Measurements from ENCODE around the gene BTG1.

DNA sequence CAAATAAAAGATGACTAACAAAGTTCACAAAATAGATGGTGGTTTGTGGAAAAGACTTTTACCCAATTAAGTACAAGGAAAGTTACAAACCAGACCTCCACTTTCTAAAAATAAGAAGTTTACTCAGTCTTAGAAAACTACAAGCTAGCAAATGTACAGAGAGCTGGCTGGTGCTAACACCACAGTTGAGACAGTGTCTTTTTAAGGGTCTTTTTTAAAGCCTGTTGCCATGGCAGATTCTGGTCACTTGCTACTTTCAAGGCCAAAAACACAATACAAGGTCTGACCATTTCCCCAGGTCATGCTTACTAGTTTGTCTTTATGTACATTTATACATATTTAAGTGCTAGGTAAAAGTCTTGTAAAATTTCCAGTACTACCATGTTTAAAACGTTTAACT is 2.4 kb downstream of the BTG1 start:
- TF ChIP-seq, protein P1, sequence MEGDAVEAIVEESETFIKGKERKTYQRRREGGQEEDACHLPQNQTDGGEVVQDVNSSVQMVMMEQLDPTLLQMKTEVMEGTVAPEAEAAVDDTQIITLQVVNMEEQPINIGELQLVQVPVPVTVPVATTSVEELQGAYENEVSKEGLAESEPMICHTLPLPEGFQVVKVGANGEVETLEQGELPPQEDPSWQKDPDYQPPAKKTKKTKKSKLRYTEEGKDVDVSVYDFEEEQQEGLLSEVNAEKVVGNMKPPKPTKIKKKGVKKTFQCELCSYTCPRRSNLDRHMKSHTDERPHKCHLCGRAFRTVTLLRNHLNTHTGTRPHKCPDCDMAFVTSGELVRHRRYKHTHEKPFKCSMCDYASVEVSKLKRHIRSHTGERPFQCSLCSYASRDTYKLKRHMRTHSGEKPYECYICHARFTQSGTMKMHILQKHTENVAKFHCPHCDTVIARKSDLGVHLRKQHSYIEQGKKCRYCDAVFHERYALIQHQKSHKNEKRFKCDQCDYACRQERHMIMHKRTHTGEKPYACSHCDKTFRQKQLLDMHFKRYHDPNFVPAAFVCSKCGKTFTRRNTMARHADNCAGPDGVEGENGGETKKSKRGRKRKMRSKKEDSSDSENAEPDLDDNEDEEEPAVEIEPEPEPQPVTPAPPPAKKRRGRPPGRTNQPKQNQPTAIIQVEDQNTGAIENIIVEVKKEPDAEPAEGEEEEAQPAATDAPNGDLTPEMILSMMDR (conservative IDR thresholded peaks at IDR 0.05), result no peak
- no peak for TF ChIP-seq EZH2 (IDR thresholded peaks at IDR 0.05; ENCODE audit: low read depth)

Data from PC-9 (cell line).